ENCODE measurements around the gene FLOT1. TPM values are rescaled to one million over a fixed set of nuclear protein-coding genes. Genes with fewer than 3 reads are reported as not detected.

Gene FLOT1
- total and polyA plus RNA-seq, 9 of the 15 experiments (the other 6 are each of a cell fraction or from before 2014, with no cell fraction given), result 11.7 to 149 (median 118) TPM

- TF ChIP-seq ZNF175 (CRISPR knock-in tag; IDR thresholded peaks at IDR 0.05; ENCODE audit: low read depth), result 0 out of 2 replicates have a peak, but pooled peaks have one; percentile 41
- peak in 1 of 3 experiments; percentile 27; a peak in 1 of 6 replicates for TF ChIP-seq CTCF (IDR thresholded peaks at IDR 0.05 in 2 of 3, conservative IDR thresholded peaks at IDR 0.05 in 1 of 3; ENCODE audit: insufficient read depth in 2 of 3, low read depth in 1 of 3, low read length in 3 of 3)
- 0 out of 2 replicates have a peak, but pooled peaks have one; percentile 2 for TF ChIP-seq FOXP4 (CRISPR knock-in tag; IDR thresholded peaks at IDR 0.05; ENCODE audit: borderline replicate concordance)
- 0 out of 2 replicates have a peak, but pooled peaks have one; percentile 0 for TF ChIP-seq ZNF740 (CRISPR knock-in tag; IDR thresholded peaks at IDR 0.05)
- no peak for TF ChIP-seq ZNF740 (tag; IDR thresholded peaks at IDR 0.05)
- no peak for TF ChIP-seq DDX20 (tag; IDR thresholded peaks at IDR 0.05; ENCODE audit: low read depth)
- TF ChIP-seq OTX1 (CRISPR knock-in tag; IDR thresholded peaks at IDR 0.05), result 0 out of 2 replicates have a peak, but pooled peaks have one; percentile 39
- TF ChIP-seq EP300 (IDR thresholded peaks at IDR 0.05; ENCODE audit: low read length), result no peak
- TF ChIP-seq UBTF (IDR thresholded peaks at IDR 0.05; ENCODE audit: borderline replicate concordance in 1 of 2, low read depth in 2 of 2, low read length in 2 of 2), result 0 out of 4 replicates have a peak, but pooled peaks of 1 of the 2 experiments have one; percentile 36
- no peak for TF ChIP-seq EZH2 (IDR thresholded peaks at IDR 0.05; ENCODE audit: borderline replicate concordance, low read depth, low read length)
- TF ChIP-seq CREB1 (IDR thresholded peaks at IDR 0.05), result 0 out of 2 replicates have a peak, but pooled peaks have one; percentile 1
- no peak; the same call in 1 of the 2 replicates for TF ChIP-seq CREB1 (CRISPR knock-in tag; IDR thresholded peaks at IDR 0.05)
- TF ChIP-seq SIX5 (IDR thresholded peaks at IDR 0.05; ENCODE audit: borderline replicate concordance in 1 of 2, insufficient read depth in 1 of 2, low read depth in 1 of 2, low read length in 2 of 2), result no peak
- no peak for TF ChIP-seq TCFL5 (CRISPR knock-in tag; conservative IDR thresholded peaks at IDR 0.05)
- no peak for TF ChIP-seq NR2C2 (CRISPR knock-in tag; IDR thresholded peaks at IDR 0.05)
- 0 out of 2 replicates have a peak, but pooled peaks have one; percentile 10 for TF ChIP-seq NR2C2 (tag; IDR thresholded peaks at IDR 0.05)
- peak; percentile 26; the same call in 1 of the 2 replicates for TF ChIP-seq POLR2AphosphoS5 (IDR thresholded peaks at IDR 0.05; ENCODE audit: control insufficient read depth, insufficient read depth, low read depth, low read length)
- 0 out of 2 replicates have a peak, but pooled peaks have one; percentile 10 for TF ChIP-seq GABPA (tag; conservative IDR thresholded peaks at IDR 0.05; ENCODE audit: low read depth)
- no peak for TF ChIP-seq ZNF134 (CRISPR knock-in tag; conservative IDR thresholded peaks at IDR 0.05)
Observed at GRCh38 chr6:30687659-30688431, 54.6 kb downstream of the FLOT1 start (continued).
